ENCODE data around the gene AGAP1. TPM values are rescaled to one million over a fixed set of nuclear protein-coding genes. Genes with fewer than 3 reads are reported as not detected.

Gene AGAP1
- total RNA-seq, 2 experiments from 2014 or later = 0.89 to 0.97 TPM

- no peak overlapping the region for H3K4me3 Mint-ChIP-seq
- no peaks in the 10 kb centered on the region for H3K36me3 Mint-ChIP-seq (ENCODE audit: low read depth)
- no peak for DNase-seq
- ChIA-PET POLR2A (no interaction called here), CTCF (no interaction called here)
- H3K27me3 Mint-ChIP-seq = no peaks in the 10 kb centered on the region
- no peak overlapping the region for H3K27ac Mint-ChIP-seq
- H3K4me1 Mint-ChIP-seq = no peaks in the 10 kb centered on the region
- peaks cover 4% of the 10 kb centered on the region for H3K9me3 Mint-ChIP-seq
Observed at GRCh38 chr2:235826826-235827225, 333.0 kb downstream of the AGAP1 start.

DNA sequence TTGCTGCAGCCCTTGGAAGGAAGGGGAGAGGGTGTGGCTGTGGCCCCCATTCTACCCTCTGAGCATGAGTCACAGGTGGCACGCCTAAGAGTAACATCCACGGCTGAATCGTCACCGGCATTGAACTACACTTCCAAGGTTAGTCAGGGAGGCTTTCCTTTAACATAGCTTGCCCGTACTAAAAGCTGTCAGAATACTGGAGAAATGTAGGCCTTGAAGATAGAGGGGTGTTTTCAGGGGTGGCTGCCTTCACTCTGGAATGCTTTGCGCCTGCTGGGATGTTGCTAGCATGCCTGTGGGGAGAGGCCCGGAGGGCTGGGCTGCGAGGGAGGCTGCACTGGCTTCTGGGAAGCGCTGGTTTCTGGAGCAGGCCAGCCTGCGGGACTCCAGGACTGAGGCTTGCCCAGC, 333.7 kb downstream of the AGAP1 start:
- Mint-ChIP-seq H3K4me3 (no peak overlapping the region), H3K27me3 (no peaks in the 10 kb centered on the region), H3K36me3 (ENCODE audit: low read depth) (no peaks in the 10 kb centered on the region), H3K4me1 (no peaks in the 10 kb centered on the region), H3K9me3 (no peaks in the 10 kb centered on the region), H3K27ac (no peak overlapping the region)
- no peak for DNase-seq
- ChIA-PET POLR2A (no interaction called here), CTCF (interaction anchor here (1.0 kb wide), 1 partner anchor 14 kb away, joined by 3 read pairs; no protein-coding TSS in a partner anchor)

DNA sequence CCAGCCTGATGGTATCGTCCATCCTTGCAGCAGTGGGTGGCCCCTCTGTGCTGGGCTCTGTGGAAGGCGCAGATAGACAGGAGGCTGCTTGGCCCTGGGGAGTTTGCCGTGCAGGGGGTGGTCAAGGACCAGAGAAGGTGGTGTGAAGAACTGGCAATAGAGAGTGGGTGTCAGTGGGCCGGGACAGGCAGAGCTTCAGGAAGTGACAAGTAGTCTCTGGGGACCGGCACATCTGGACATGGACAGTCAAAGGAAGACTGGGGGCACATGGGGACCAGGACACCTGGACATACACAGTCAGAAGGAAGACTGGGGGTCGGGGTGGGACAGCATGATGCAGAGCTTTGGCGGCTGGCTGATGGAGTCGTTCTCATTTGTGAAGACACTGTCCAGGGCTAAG, 335.9 kb downstream of the AGAP1 start:
- H3K36me3 Mint-ChIP-seq (ENCODE audit: low read depth) = no peaks in the 10 kb centered on the region
- no peak overlapping the region for H3K4me3 Mint-ChIP-seq
- no peaks in the 10 kb centered on the region for H3K27me3 Mint-ChIP-seq
- ChIA-PET CTCF (no interaction called here), POLR2A (no interaction called here)
- H3K9me3 Mint-ChIP-seq = no peaks in the 10 kb centered on the region
- no peaks in the 10 kb centered on the region for H3K4me1 Mint-ChIP-seq
- H3K27ac Mint-ChIP-seq = no peak overlapping the region
- DNase-seq = no peak

DNA sequence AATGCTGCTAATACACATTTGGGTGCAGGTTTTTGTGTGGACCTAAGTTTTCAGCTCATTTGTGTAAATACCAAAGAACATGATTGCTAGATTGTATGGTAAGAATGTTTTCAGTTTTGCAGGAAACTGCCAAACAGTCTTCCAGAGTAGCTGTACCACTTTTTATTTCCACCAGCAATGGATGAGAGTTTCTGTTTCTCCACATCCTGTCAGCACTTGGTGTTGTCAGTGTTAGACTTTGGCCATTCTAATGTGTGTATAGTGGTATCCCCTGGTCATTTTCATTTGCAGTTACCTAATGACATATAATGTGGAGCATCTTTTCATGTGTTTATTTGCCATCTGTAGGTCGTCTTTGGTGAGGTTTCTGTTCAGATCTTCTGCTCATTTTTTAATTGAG, 337.9 kb downstream of the AGAP1 start:
- ChIA-PET CTCF (interaction anchor here (1.2 kb wide), 1 partner anchor 17 kb away, joined by 3 read pairs; no protein-coding TSS in a partner anchor), POLR2A (no interaction called here)

DNA sequence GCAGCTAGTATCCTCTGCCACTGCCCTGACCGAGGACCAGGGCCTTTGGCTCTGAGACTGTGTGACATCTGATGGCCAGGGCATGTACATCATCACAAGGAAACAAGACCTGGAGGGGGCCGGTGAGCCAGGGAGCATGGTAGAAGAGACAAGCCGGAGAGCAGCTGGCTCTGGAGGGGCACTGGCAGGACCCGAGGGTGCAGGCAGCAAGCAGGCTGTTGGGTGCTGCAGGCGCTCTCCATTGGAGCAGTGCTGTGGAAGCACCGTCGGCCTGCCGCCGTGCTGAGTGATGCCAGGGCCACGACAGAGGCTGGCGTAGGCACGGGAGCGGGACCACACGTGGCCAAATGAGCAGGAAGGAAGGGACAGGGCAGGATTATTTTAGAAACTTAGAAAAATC, 339.1 kb downstream of the AGAP1 start:
- H3K27ac Mint-ChIP-seq = no peak overlapping the region
- no peak for DNase-seq
- H3K4me3 Mint-ChIP-seq = no peak overlapping the region
- no peaks in the 10 kb centered on the region for H3K9me3 Mint-ChIP-seq
- POLR2A ChIA-PET = no interaction called here
- no peaks in the 10 kb centered on the region for H3K4me1 Mint-ChIP-seq
- H3K36me3 Mint-ChIP-seq (ENCODE audit: low read depth) = no peaks in the 10 kb centered on the region
- H3K27me3 Mint-ChIP-seq = no peaks in the 10 kb centered on the region
- CTCF ChIA-PET = interaction anchor here (0.6 kb wide), 1 partner anchor 69 kb away, joined by 3 read pairs; no protein-coding TSS in a partner anchor

More for the DNA sequence above, 337.9 kb downstream of the AGAP1 start:
- no peaks in the 10 kb centered on the region for H3K4me1 Mint-ChIP-seq
- H3K27ac Mint-ChIP-seq = no peak overlapping the region
- DNase-seq = no peak
- no peak overlapping the region for H3K4me3 Mint-ChIP-seq
- H3K9me3 Mint-ChIP-seq = no peaks in the 10 kb centered on the region
- no peaks in the 10 kb centered on the region for H3K27me3 Mint-ChIP-seq
- no peaks in the 10 kb centered on the region for H3K36me3 Mint-ChIP-seq (ENCODE audit: low read depth)

DNA sequence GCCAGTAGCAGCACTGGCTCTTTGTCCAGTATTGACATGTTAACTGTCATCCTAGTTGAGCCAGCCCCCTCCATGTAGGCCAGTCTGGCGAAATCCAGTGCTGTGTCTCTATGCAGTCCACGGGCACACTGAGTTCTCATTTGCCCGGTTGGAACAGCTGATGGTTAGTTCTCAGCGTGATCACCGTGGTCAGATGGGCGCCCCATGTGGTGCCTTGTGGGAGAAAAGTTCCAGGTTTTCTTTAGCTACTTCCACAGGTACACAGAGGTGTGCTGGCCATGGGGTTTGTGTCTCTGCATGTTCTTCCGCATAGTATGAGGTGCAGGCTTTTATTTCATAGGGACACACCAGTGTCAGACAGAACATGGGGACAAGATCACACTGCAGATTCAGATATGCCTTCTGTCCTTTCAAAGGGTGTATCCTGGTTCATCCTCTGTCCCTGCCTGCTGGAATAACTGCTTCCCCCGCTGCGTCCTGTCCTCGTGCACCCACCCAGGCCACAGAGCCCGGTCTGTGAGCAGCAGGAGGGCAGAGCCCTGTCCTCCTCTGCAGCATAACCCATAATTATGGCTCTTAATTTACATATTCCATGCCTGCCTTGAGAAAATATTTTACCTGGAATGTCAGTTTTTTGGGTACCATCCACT, 340.3 kb downstream of the AGAP1 start:
- no peaks in the 10 kb centered on the region for H3K27me3 Mint-ChIP-seq
- no peaks in the 10 kb centered on the region for H3K9me3 Mint-ChIP-seq
- H3K4me1 Mint-ChIP-seq = no peaks in the 10 kb centered on the region
- no peaks in the 10 kb centered on the region for H3K36me3 Mint-ChIP-seq (ENCODE audit: low read depth)
- H3K4me3 Mint-ChIP-seq = no peak overlapping the region
- CTCF ChIA-PET = interaction anchor here (0.6 kb wide), 1 partner anchor 1242 kb away, joined by 4 read pairs; no protein-coding TSS in a partner anchor
- no peak for DNase-seq
- POLR2A ChIA-PET = no interaction called here
- H3K27ac Mint-ChIP-seq = no peak overlapping the region

DNA sequence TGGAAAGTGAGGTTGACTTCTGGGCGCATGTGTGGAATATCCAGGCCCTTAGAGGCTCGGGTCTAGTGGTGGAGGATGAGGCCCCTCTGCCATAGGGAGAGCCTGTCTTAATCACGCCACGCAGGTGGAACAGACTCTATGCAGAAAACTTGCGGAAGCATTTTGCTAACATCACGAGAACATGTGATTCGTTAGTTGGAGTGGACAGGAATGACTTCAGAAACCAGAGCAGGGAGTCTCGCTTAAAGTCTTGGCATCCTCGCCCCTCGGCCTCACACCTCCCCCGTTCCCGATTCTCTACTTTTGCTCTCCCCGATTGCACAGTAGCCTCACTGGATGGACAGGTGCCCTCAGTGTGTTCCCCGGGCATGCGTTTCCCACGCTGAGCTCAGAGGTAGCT, 340.9 kb downstream of the AGAP1 start:
- Mint-ChIP-seq H3K27ac (no peak overlapping the region), H3K4me3 (no peak overlapping the region), H3K9me3 (no peaks in the 10 kb centered on the region), H3K36me3 (ENCODE audit: low read depth) (no peaks in the 10 kb centered on the region), H3K27me3 (no peaks in the 10 kb centered on the region), H3K4me1 (no peaks in the 10 kb centered on the region)
- ChIA-PET POLR2A (interaction anchor here (0.6 kb wide), 1 partner anchor 1705 kb away, joined by 3 read pairs; no protein-coding TSS in a partner anchor), CTCF (no interaction called here)
- no peak for DNase-seq

- Mint-ChIP-seq H3K9me3 (no peaks in the 10 kb centered on the region), H3K4me3 (no peak overlapping the region), H3K36me3 (ENCODE audit: low read depth) (no peaks in the 10 kb centered on the region), H3K27ac (no peak overlapping the region), H3K4me1 (no peaks in the 10 kb centered on the region), H3K27me3 (no peaks in the 10 kb centered on the region)
- ChIA-PET POLR2A (no interaction called here), CTCF (no interaction called here)
- no peak for DNase-seq
Observed at GRCh38 chr2:235835810-235836209, 342.0 kb downstream of the AGAP1 start.

- H3K9me3 Mint-ChIP-seq = no peaks in the 10 kb centered on the region
- POLR2A ChIA-PET = no interaction called here
- H3K4me3 Mint-ChIP-seq = no peak overlapping the region
- no peaks in the 10 kb centered on the region for H3K27me3 Mint-ChIP-seq
- H3K27ac Mint-ChIP-seq = no peak overlapping the region
- CTCF ChIA-PET = no interaction called here
- no peaks in the 10 kb centered on the region for H3K36me3 Mint-ChIP-seq (ENCODE audit: low read depth)
- H3K4me1 Mint-ChIP-seq = no peaks in the 10 kb centered on the region
- DNase-seq = no peak
Observed at GRCh38 chr2:235836491-235836911, 342.7 kb downstream of the AGAP1 start.

DNA sequence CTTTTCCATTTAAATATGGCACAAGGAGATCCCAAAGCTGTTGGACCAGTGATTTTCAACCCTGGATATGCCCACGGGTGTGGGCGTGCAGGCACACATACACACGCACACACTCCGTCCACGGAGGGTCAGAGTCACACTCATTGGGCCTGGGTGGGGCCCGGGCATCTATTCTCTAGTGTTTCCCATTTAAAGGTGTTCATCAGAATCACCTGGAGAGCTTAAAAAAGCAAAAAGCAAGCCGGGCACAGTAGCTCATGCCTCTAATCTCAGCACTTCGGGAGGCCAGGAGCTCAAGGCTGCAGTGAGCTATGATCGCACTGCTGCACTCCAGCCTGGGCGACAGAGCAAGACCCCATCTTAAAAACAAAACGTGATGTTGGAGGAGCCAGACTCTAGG, 345.4 kb downstream of the AGAP1 start:
- no peaks in the 10 kb centered on the region for H3K9me3 Mint-ChIP-seq
- H3K4me3 Mint-ChIP-seq = no peak overlapping the region
- H3K27ac Mint-ChIP-seq = no peak overlapping the region
- H3K36me3 Mint-ChIP-seq (ENCODE audit: low read depth) = no peaks in the 10 kb centered on the region
- no peak for DNase-seq
- POLR2A ChIA-PET = no interaction called here
- no peaks in the 10 kb centered on the region for H3K4me1 Mint-ChIP-seq
- no peaks in the 10 kb centered on the region for H3K27me3 Mint-ChIP-seq
- CTCF ChIA-PET = no interaction called here

DNA sequence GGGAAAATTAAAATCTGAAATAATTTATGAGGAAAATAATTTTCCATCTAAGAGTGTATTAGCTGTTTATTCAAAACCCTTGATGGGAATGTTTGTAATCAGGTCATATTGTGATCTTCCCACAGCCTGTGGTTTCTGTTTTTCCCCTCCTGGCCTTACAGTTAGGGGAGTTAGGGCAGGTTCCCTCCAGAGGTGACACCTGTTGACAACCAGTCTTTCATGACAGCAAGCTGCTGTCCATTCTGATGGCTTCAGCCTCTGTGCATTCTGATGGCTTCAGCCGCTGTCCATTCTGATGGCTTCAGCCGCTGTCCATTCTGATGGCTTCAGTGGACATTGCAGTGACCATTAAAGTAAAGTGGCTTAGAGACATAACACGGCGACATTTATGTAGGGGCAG, 346.1 kb downstream of the AGAP1 start:
- Mint-ChIP-seq H3K27ac (no peak overlapping the region), H3K27me3 (no peaks in the 10 kb centered on the region), H3K9me3 (no peaks in the 10 kb centered on the region), H3K36me3 (ENCODE audit: low read depth) (no peaks in the 10 kb centered on the region), H3K4me1 (no peaks in the 10 kb centered on the region), H3K4me3 (no peak overlapping the region)
- CTCF ChIA-PET = no interaction called here
- POLR2A ChIA-PET = no interaction called here
- no peak for DNase-seq

DNA sequence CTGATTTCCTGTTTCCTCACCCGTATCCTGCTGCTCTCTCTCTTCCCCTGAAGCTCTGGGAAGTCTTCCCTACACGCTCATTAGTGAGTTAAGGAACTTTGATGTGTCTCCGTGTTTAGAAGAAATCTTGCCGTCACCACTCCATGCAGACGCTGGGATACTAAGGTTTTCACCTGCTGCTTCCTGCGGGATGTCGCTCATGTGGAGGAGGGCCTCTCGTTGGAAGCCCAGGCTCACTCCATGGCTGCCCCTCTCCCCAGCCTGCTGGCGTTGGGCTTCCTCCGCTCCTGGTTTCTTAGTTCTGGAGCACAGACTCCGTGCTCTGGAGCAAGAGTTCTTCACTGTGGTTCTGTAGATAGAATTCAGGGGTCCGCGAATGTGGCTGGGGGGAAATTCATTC, 348.0 kb downstream of the AGAP1 start:
- H3K27ac Mint-ChIP-seq = no peak overlapping the region
- no peaks in the 10 kb centered on the region for H3K9me3 Mint-ChIP-seq
- no peaks in the 10 kb centered on the region for H3K27me3 Mint-ChIP-seq
- DNase-seq = no peak
- no peaks in the 10 kb centered on the region for H3K36me3 Mint-ChIP-seq (ENCODE audit: low read depth)
- CTCF ChIA-PET = no interaction called here
- no peak overlapping the region for H3K4me3 Mint-ChIP-seq
- POLR2A ChIA-PET = no interaction called here
- H3K4me1 Mint-ChIP-seq = no peaks in the 10 kb centered on the region

- ChIA-PET POLR2A (no interaction called here), CTCF (no interaction called here)
- H3K27ac Mint-ChIP-seq = no peak overlapping the region
- H3K4me1 Mint-ChIP-seq = no peaks in the 10 kb centered on the region
- no peak for DNase-seq
- H3K27me3 Mint-ChIP-seq = no peaks in the 10 kb centered on the region
- no peak overlapping the region for H3K4me3 Mint-ChIP-seq
- no peaks in the 10 kb centered on the region for H3K36me3 Mint-ChIP-seq (ENCODE audit: low read depth)
- H3K9me3 Mint-ChIP-seq = no peaks in the 10 kb centered on the region
Observed at GRCh38 chr2:235842941-235843340, 349.1 kb downstream of the AGAP1 start.

GRCh38 chr2:235843591-235844395, 349.9 kb downstream of the AGAP1 start:
- Mint-ChIP-seq H3K27me3 (no peaks in the 10 kb centered on the region), H3K4me3 (no peak overlapping the region), H3K4me1 (no peaks in the 10 kb centered on the region), H3K36me3 (ENCODE audit: low read depth) (no peaks in the 10 kb centered on the region), H3K9me3 (no peaks in the 10 kb centered on the region), H3K27ac (no peak overlapping the region)
- ChIA-PET CTCF (no interaction called here), POLR2A (no interaction called here)
- DNase-seq = no peak
